NK-92 treated with Interleukin-12 subunit alpha and Interleukin-12 subunit beta, amount 100 ng/mL, for 24 hours (cell line): Measurements from ENCODE around the gene GPD1L.

Experiments used
- DNase-seq: peaks from one replicate; lab custom pipeline; 2025; lab: John Stamatoyannopoulos, UW

Gene GPD1L

DNA sequence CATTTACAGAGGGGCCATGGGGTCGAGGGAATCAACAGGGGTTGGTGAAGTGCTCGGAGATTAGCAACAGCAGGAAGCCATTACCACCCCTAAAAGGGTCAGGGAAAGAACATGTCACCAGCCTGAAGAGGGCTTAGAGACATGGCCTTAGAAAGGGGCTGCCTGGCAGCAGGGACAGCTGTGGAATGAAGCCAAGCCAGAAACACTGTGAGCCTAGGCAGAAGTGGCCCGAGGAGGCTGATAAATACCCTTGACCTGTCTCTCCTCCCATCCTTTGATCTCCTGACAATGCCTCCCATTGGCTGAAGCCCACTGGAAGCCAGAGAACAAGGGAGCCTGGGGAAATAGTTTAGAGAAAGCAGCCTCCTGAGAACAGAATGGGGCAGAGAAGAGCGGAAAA, 31.4 kb downstream of the GPD1L start:
- DNase-seq: no peak

DNA sequence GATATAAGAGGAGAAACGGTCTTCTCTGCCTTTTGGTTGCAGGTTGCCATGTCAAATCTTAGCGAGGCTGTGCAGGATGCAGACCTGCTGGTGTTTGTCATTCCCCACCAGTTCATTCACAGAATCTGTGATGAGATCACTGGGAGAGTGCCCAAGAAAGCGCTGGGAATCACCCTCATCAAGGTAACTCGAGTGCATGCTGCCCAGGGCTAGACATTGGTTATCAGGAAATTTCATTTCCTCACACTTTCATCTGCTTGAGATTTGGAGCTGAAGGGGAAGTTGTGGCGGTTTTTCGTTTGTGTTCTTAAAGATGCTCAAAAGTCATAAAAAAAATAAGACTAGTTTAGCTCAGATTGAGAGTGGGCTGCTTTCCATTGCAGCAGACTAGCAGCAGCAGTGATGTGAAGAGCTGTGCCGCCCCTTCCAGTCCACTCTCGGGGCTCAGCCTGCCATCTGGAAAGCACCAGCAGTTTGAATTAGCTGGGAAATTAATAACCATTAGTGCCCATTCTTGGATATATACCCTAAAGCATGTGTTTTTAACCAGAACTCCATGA, 32.2 kb downstream of the GPD1L start:
- no peak for DNase-seq

DNA sequence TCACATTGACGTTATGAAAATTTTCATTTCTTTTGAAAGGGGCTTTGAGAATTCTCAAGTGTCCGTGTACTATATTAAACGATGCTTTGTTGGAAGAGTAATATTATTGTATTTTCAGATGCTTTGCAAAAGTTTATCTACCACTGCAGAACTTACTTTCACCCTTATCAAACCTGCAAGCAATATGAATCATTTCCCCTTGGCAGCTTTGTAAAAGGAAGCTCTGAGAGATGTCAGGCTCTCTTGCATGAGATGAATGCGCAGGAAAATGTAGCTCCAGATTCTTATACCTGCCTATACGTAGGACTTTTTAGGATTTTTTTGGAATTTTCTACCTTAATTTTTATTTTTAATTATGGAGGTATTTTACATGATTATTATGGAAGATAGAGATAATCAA, 34.5 kb downstream of the GPD1L start:
- no peak for DNase-seq

DNA sequence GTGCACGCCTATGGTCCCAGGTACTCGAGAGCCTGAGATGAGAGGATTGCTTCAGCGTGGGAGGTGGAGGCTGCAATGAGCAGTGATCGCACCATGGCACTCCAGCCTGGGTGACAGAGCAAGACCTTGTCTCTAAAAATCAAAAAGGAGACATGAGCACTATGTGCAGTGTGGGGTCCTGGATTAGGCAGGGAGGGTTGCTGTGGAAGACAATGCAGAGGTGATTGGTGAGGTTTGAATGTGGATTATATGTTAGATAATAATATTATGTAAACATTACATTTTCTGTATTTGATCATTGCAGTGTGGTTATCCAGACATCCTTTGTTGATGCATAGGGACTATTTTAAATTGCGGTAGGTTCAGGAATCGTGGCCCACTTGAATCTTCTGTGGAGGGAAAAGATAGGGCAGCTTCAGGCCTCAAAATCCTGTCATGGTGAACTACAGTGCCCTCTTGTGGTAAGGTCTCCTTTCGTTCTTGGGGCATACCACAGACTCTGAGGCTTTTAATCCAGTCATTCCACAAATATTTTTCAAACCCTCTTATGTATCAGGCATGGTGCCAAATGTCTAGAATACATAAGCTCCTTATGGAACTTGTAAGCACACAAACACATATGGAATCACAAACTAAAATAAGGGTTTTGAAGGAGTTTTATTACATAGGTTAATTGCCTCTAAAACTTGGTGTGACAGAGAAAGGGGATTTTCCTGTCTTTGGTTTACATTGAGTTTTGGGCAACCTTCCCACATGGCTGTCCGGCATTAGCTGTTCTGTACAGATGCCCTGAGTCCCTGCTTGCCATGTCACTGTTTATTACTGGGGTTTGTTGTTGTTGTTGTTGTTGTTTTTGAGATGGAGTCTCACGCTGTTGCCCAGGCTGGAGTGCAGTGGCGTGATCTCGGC, 37.7 kb downstream of the GPD1L start:
- DNase-seq: no peak

DNA sequence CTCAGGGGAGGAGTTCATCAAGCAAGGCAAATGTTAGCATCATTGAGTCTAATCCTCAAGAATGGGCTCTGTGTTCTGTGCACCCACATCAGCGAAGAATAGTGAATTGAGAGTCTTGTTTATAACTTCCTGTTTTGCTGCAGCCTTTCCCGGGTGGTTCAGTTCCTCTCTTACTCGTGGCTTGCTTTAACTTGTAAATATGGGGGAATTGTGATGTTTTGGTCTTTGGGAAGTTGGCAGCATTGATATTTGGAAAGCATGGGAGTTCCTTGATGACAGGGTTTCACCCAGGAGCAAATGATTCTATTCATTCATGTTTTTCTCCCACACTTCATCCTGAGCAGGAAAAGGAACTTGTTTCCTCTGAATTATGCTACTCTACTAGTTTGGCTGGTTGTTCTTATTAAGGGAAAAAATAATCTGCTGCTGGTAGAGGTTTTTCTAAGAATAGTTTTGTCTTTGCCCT, 40.4 kb downstream of the GPD1L start:
- DNase-seq: no peak

DNA sequence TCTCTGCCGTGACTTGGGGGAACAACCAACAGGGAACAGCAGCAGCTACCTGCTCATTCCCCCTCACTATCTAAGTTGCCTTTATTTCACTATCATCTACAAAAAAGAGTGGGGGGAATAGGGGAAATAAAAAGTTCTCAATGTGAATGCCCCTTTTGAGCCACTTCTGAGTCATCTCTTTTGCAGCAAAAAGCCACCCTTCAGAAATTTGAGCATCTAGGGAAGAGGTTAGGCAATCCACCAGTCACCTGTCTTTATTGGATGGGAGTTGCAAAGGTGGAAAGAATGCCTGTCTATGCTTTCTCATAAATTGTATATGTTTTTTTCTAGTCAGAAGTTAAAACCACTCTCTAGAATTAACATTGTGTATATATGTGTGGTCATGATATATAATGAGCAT, 41.1 kb downstream of the GPD1L start:
- DNase-seq: no peak

DNA sequence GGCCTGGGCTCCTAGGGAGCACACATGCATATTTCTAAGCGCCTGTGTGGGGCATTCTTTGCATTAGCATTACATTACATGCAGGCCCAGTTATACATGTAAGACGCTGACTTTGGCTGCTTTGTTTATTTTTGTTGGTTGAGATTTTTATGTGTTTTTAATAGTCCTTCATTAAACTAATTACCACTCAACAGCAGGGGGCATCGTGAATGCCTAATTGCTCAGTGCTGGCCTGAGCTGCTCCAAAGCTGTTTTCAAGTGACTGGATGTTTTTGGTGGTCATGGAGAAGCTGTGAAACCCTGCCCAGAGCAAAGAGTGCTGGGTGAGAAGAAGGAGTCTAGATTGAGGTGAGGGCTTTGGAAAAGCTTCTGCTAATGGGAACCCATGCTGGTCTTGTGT, 41.5 kb downstream of the GPD1L start:
- DNase-seq: no peak

DNA sequence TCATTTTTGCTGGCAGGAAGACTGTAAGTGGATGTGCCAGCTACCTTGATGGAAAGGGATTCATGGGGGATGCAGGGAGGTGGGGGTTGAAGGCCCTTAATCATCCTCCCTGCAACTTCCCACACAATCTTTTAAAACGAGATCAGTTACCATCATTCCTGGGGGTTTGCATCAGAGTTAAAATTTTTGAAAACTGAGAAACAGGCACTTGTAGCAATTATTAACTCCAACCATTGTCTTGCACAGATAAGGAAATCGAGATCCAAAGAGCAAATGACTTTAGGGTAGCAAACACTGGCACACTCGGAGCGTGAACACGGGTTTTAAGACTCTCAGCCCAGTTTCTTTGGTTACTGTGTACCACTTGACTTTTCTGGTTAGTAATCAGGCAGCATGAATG, 41.9 kb downstream of the GPD1L start:
- DNase-seq: no peak

DNA sequence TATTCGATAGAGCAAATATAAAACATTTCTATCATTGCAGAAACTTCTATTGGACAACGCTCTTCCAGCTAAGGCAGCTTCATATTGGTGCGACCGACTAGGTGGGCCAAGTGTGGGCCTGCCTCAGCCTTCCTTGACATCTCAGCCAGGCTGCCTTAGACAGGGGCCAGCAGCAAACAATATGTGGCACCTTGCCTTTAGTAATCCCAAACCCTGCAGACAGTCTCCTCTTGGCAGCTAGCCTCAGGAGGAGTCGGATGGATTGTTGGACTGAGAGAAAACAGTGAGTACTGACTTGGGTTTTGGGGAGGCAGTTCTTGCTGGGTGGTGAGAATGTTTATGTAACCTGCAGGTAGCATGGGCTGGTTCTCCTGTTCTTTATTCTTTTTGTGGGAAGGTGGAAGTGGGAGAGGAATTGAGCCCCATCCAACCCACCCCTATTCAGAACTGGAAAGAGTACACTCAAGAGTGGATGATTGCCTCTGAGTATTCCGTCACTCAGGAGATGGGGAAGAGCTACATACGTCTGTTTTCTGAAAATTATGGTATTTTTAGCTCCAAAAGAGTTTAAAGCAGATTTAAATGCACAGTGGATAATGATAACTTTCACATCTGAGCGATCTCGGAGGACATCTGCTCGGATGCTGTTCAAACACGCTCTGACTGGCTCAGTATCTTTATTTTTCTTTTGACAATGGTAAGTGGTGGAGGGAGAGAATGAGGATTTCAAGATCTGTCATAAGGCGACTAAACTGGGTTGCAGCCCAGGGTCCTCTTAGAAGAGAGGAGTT, 47.2 kb downstream of the GPD1L start:
- no peak for DNase-seq

DNA sequence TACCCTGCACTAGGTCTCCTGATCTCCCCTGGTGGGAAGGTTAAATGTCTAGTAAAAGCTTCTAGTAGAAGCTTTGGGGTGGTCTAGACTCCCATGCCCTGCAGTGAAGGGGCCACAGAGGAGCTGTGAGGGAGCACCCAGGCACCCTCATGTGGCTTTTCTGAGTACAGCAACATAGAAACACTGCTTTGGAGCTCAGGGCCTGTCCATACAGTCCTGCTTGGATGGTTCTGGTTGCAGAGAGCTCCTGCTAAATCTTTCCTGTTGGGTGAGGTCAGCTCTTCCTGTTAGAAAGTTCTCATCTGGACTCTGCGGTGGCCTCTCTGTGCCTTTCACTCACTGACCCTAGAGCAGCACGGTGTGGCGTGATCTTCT, 47.8 kb downstream of the GPD1L start:
- DNase-seq: no peak

DNA sequence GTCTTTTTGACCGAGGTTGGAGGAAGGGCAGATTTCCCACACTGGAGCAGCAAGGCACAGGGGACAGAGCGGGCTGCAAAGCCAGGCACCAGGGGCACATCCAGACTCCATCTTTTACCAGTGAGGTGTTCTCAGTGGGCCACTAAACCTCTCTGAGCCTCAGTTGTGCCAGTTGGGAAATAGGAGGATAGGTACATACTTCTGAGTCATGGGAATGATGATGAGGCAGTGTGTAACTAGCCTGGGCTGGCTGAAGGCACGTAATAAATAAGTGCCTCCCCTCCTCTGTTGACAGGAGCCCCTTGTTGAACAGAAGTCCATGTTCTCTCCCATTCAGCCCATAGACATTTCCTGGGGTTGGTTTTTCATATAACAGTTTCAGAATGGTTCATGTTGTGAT, 48.7 kb downstream of the GPD1L start:
- DNase-seq: no peak

DNA sequence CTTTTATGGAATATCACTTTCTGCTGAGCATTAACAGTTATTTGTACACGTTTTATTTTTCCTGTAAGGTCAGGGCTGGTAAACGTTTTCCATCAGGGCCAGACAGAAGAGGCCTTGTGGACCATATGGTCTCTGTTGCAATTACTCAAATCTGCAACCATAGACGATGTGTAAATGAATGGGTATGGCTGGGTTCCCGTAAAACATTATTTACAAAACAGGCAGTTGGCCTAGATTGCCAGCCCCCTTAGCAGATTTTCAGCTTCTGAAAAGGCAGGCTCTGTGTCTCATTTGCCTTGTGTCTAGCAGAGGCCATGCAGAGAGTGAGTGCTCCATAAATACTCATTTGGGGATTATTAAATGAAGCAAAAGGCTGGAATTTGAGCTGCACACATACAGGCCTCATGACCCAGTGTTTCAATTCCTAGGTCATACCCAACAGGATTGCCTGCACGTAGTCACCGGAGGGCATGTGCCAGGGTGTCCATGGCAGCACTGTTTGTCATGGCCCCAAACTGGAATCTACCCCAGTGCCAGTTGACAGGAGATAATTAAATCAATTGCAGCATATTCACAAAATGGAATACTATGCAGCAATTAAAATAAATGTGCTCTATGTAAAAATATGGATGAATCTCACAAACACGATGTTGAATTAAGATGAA, 51.3 kb downstream of the GPD1L start:
- DNase-seq: no peak

DNA sequence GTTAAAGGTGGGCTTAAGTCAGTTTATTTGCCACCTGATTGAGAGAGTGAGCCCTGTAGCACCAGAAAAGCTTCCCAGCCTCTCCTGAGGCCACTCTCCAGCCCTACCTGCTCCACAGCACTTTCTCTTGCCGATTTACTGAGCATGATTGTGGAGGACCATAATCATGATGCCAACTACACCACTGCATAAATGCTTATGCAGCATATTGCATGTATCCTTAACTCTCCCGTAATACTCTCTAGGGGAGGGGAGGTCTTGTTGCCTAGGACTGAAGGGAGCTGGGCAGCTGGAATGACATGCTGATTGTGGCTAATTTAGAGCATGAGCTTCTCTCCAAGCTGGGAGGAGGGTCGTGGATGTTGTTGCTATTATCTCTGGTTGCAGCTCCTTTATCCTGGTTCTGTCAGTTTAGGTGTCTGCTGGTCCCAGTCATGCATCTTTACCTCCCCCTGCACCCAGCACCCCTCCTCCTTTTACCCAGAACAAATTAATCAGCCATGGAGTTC, 54.3 kb downstream of the GPD1L start:
- DNase-seq: no peak

DNA sequence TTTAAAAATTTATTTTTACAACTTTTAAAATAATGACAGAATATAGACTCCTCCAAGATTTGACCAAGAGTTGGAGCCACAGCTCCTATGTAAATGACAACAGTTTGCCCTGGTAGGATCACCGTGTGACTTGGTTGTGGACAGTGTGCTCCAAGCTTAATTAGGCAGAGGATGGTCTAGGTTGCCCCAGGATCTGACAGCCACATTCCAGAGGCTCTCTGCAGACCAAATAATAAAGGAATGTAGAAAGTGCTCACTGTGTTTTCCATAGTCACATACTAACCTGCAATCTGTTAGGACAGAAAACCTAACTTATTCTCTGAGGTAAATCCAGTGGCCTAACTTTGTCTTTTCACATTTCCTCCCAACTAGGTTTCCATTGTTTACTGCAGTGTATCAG, 59.0 kb downstream of the GPD1L start:
- DNase-seq: no peak

DNA sequence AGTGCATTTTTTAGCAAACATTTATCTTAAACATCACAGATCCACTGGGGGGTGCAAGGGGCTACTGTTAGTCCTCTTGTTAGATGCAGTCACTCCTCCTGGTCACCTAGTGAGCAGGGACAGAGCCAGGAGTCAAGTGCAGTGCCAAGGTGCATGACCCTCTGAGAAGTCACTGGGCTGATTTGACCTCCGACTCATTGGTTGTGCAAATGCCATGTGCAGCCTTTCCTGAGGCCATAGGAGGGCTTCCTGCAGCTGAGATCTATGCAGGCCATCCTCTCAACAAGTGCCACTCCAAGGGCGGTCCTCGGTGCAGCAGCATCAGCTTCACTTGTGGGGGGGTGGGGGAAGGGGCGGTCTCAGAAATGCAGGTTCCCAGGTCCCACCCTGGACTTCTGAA, 60.2 kb downstream of the GPD1L start:
- DNase-seq: no peak

DNA sequence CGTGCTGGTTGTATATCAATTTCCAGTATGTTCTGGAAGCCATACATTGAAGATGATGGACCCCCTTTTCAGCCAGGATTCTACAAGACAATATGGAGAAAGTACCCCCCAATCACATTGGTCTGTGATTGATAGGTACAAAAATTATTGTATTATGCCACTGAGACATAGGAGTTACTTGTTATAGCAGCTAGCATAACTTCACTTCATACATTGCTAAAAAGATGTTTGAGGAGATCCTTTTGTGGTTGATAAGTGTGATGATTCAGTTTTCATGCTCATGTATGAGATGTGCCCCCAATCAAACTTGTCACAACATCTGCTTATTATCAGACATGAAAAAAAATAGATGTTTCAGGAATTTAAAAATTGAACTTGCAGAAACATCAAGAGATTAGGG, 66.0 kb downstream of the GPD1L start:
- no peak for DNase-seq

DNA sequence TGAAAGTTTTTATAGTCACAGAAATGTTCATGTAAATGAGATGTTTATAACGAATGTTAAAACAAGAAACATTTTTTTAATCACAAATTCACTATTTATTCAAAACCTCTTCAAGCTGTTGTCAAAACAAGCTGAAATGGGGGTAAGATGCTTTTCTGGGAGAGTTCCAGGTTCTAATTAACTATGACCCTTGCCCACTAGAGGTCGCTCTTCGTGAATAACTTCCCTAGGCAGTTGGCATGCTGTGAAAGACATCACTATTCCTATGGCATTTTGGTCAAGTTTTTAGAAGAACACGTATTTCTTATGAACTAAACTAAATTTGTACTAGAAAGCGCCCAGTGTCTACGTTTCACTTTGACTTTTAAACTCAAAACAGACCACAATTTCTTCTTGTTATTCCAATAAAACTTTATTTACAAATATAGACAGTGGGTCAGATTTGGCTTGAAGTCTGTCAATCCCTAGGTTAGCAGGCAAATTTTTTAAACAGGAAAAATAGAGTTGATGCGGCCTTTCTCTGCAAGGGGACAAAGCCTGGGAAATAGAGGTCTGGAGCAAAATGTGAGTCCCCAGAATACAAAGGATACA, 69.3 kb downstream of the GPD1L start:
- no peak for DNase-seq

DNA sequence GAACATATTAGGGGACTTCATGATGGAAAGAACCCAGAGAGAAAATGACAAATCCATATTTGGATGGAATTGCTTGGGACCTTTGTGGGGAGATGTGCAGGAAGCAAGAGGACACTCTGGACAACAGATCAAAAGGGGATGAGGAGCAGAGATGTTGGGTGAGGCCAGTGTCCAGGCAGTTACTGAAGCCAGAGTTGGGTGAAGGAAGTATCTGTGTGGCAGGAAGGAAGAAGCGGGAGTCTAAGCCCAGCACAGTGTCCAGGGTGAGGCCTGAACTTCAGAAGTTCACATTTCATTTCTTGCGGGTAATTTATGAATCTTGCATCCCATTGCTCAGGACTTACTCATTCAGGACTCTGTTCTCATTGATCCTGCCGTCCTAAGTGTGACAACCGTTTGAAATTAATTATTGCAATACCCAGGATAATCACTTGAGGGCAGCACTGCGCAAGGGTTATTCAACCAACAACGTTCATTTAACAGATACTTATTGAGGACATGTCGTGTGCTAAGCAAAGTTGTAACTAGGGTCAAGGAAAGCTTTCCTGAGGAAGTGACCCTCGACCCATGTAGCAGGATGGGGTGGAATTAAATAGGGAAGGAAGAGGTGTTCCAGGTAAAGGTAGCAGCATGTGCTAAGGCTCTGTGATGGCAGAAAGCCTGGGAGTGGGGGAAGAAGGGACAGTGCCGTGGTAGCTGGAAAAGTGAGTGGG, 70.7 kb downstream of the GPD1L start:
- no peak for DNase-seq

DNA sequence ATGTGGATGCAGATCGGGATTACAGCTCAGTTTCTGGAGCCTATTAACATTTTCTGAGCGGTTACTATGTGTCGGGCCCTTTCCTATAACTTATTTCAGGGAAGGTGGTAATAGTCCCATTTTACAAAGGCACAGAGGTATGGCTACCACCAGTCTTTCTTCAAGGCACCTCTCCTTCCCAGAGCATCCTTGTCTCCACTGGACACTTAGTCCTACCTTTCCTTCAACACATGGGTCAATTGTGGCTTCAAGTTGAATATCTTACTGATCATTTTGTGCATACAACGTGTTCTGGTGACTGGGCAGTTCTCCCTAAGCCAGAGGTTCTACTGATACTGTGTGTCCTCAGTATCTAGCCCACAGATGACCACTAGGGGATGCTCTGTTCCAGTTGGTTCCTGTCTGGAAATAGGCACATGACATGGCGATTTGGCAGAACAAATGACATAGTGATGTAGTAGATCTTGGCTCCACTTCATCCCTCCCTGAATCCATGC, 71.3 kb downstream of the GPD1L start:
- no peak for DNase-seq

DNA sequence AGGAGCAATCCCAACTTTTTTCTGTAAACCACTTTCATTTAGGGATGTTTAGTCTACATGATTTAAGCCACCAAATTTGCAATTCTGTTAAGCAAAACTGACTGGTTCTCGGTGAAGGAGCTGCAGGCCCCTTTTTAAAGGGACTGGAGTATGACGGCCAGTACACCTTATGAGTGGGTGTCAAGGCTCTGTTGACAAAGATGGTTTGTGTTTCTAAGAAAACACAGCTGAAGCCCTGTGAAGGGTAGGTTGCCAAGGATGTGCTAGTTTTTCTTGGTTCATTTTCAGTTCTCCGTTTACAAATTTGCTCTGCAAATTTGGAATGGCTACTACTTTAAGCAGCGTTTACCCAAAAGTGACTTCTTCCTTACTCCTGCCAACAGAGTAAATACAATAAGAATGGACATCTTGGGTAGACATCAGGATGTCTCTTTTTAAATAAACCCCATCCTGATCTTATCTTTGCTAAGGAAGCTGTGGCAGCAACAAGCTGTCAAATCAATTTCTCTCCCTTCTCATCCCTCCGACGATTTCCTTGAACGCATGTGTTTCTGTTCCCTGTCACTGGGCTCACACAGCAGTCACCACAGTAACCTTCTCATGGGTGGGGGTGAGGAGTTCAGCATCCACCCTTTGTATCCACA, 73.8 kb downstream of the GPD1L start:
- DNase-seq: no peak
